ENCODE results near the gene AK2. TPM values are rescaled to one million over a fixed set of nuclear protein-coding genes. Genes with fewer than 3 reads are reported as not detected.

Gene AK2
- total and polyA plus RNA-seq, 10 of the 15 experiments (the other 5 are each of a cell fraction or from before 2014, with no cell fraction given), result 52.3 to 500 (median 278) TPM

GRCh38 chr1:33036526-33037503 is at the start of gene AK2 (continued):
- TF ChIP-seq NFIC (IDR thresholded peaks at IDR 0.05; ENCODE audit: low read depth, low read length) (no peak), KDM1A (IDR thresholded peaks at IDR 0.05; ENCODE audit: borderline replicate concordance) (no peak), DPF2 (IDR thresholded peaks at IDR 0.05) (peak; percentile 100), HCFC1 (IDR thresholded peaks at IDR 0.05; ENCODE audit: low read length) (peak; percentile 53), PAX5 (IDR thresholded peaks at IDR 0.05; ENCODE audit: borderline replicate concordance, low read depth, low read length) (peak; percentile 66; the same call in 1 of the 2 replicates), ZSCAN29 (IDR thresholded peaks at IDR 0.05) (no peak), NFXL1 (IDR thresholded peaks at IDR 0.05; ENCODE audit: borderline replicate concordance) (no peak), ZNF24 (IDR thresholded peaks at IDR 0.05) (no peak), SIX5 (IDR thresholded peaks at IDR 0.05; ENCODE audit: low read depth, low read length, severe bottlenecking) (no peak)

GRCh38 chr1:33086384-33086850 is 49.7 kb upstream of the AK2 start:
- TF ChIP-seq SMC3 (IDR thresholded peaks at IDR 0.05; ENCODE audit: borderline replicate concordance, low read length) (peak; percentile 64), RAD21 (IDR thresholded peaks at IDR 0.05; ENCODE audit: insufficient read depth, low read depth, low read length) (peak; percentile 82), CTCF (IDR thresholded peaks at IDR 0.05 in 2 of 3, conservative IDR thresholded peaks at IDR 0.05 in 1 of 3; ENCODE audit: control insufficient read depth in 2 of 3, extremely low read depth in 1 of 3, insufficient read depth in 1 of 3, low read depth in 3 of 3, low read length in 3 of 3) (peak; percentile 74 to 83 (median 75)), YY1 (IDR thresholded peaks at IDR 0.05; ENCODE audit: low read depth, low read length) (peak; percentile 78), JUNB (IDR thresholded peaks at IDR 0.05) (no peak)

More at GRCh38 chr1:33086384-33086850, 49.7 kb upstream of the AK2 start:
- Histone ChIP-seq H3K9me3 (replicated peaks; ENCODE audit: control insufficient read depth, insufficient read depth, low read length) (no peaks in the 10 kb centered on the region), H3K27me3 (replicated peaks in 1 of 2; ENCODE audit: control insufficient read depth in 2 of 2, insufficient read depth in 2 of 2, low read length in 1 of 2) (peaks cover 8 to 12% of the 10 kb centered on the region in 2 experiments), H3K36me3 (ENCODE audit: control insufficient read depth in 2 of 2, insufficient read depth in 2 of 2, low read length in 1 of 2) (no peaks in the 10 kb centered on the region), H3K4me1 (ENCODE audit: control insufficient read depth, insufficient read depth, low read length) (peaks cover 14% of the 10 kb centered on the region), H4K20me1 (ENCODE audit: control insufficient read depth, insufficient read depth) (no peaks in the 10 kb centered on the region), H3K9ac (ENCODE audit: control insufficient read depth, insufficient read depth, low read length) (no peak overlapping the region), H2AFZ (ENCODE audit: control insufficient read depth, low read depth, low read length) (no peak overlapping the region), H3K79me2 (ENCODE audit: control insufficient read depth, insufficient read depth, low read length) (no peaks in the 10 kb centered on the region), H3K4me3 (no peak overlapping the region), H3K4me2 (ENCODE audit: control insufficient read depth, insufficient read depth) (no peak overlapping the region), H3K27ac (ENCODE audit: control insufficient read depth, insufficient read depth) (no peak overlapping the region)
- no peak for FAIRE-seq
- 11% methylated on average over 12 of the region's 12 CpGs for WGBS (ENCODE audit: insufficient coverage, insufficient replicate concordance, low lambda C conversion rate, missing lambda C conversion rate)
- peak; percentile 5 for DNase-seq (ENCODE audit: low read depth, low spot score)
- in situ Hi-C loops (cut with MboI), result no loop called here
- no TSS peak for BruUV-seq (replicated peaks)
- intact Hi-C loops (cut with micrococcal nuclease; ENCODE audit: unreplicated experiment), result loop anchor here (1.0 kb wide), 2 partner anchors 153 to 210 kb away; no protein-coding TSS in a partner anchor
- RAD21 ChIA-PET (ENCODE audit: unreplicated experiment), result interaction anchor here (0.7 to 5.1 kb wide), 5 partner anchors 10 to 258 kb away, joined by 3 to 42 read pairs (median 7); no protein-coding TSS in a partner anchor
- SMC1A ChIA-PET (ENCODE audit: uncharacterized antibody, unreplicated experiment), result interaction anchor here (0.8 to 4.5 kb wide), 7 partner anchors 9 to 566 kb away, joined by 3 to 34 read pairs (median 3); no protein-coding TSS in a partner anchor
- peak; percentile 90 for ATAC-seq
- POLR2A ChIA-PET, result no interaction called here
- CTCF ChIA-PET, result interaction anchor here (0.6 to 4.5 kb wide), 18 partner anchors 9 to 566 kb away, joined by 3 to 55 read pairs (median 4); no protein-coding TSS in a partner anchor
